GM19023 (cell line): ENCODE data around the gene AFF1.
A peak's percentile ranks its signal among the peaks of the same experiment; 100 is the strongest.
"Not testable (repeated sequence)": the region's sequence is repeated elsewhere in the genome, so short reads cannot be mapped to it uniquely, and the experiment has no call there.

Experiments
- ATAC-seq: cut with Tn5 transposase; IDR thresholded peaks from one replicate; pipeline ENCODE4 v1.9.1; 2021; ENCODE audit warnings: mild to moderate bottlenecking, moderate library complexity; ENCODE audit not compliant: unreplicated experiment

Gene AFF1

GRCh38 chr4:86977621-86978184, 42.9 kb downstream of the AFF1 start:
- peak; percentile 81 for ATAC-seq

GRCh38 chr4:86978709-86979108, 43.9 kb downstream of the AFF1 start:
- no peak for ATAC-seq

GRCh38 chr4:86980230-86980629, 45.4 kb downstream of the AFF1 start:
- ATAC-seq = no peak

- no peak for ATAC-seq
Observed at GRCh38 chr4:86981789-86982188, 47.0 kb downstream of the AFF1 start.

GRCh38 chr4:86985852-86986251, 51.0 kb downstream of the AFF1 start:
- ATAC-seq = not testable (repeated sequence)

- not testable (repeated sequence) for ATAC-seq
Observed at GRCh38 chr4:86989658-86990057, 54.8 kb downstream of the AFF1 start.

- no peak for ATAC-seq
Observed at GRCh38 chr4:86990510-86990909, 55.7 kb downstream of the AFF1 start.

- no peak for ATAC-seq
Observed at GRCh38 chr4:86991994-86992393, 57.2 kb downstream of the AFF1 start.

- ATAC-seq = no peak
Observed at GRCh38 chr4:86993909-86994681, 59.3 kb downstream of the AFF1 start.

- ATAC-seq = no peak
Observed at GRCh38 chr4:86994686-86995085, 59.9 kb downstream of the AFF1 start.

GRCh38 chr4:86996510-86996909, 61.7 kb downstream of the AFF1 start:
- not testable (repeated sequence) for ATAC-seq

GRCh38 chr4:86999136-86999643, 64.4 kb downstream of the AFF1 start:
- no peak for ATAC-seq

GRCh38 chr4:87002682-87003043, 67.9 kb downstream of the AFF1 start:
- ATAC-seq = no peak

- ATAC-seq = no peak
Observed at GRCh38 chr4:87003266-87003665, 68.5 kb downstream of the AFF1 start.

- ATAC-seq = no peak
Observed at GRCh38 chr4:87005369-87005689, 70.5 kb downstream of the AFF1 start.

GRCh38 chr4:87005690-87006425, 71.0 kb downstream of the AFF1 start:
- no peak for ATAC-seq

- no peak for ATAC-seq
Observed at GRCh38 chr4:87006426-87006675, 71.5 kb downstream of the AFF1 start.

- peak; percentile 74 for ATAC-seq
Observed at GRCh38 chr4:87006676-87007527, 72.1 kb downstream of the AFF1 start.

GRCh38 chr4:87007528-87008446, 73.0 kb downstream of the AFF1 start:
- ATAC-seq = no peak

- no peak for ATAC-seq
Observed at GRCh38 chr4:87009095-87009648, 74.4 kb downstream of the AFF1 start.
